Neural cell (in vitro differentiated cells): Measurements from ENCODE around the gene IFRD1. TPM values are rescaled to one million over a fixed set of nuclear protein-coding genes. Genes with fewer than 3 reads are reported as not detected.

Source experiments
- H2AFZ ChIP-seq: fragments of 200-600, 300-800 bp; sonication (generic), shearing (Covaris generic); 2 replicates; pipeline ENCODE4 v1.6.0; 2014; ENCODE audit warnings: low read depth, mild to moderate bottlenecking, antibody characterized with exemption, low read length, moderate library complexity
- H3F3A ChIP-seq: fragments of 200-600 bp; shearing (Covaris generic); 2 replicates; pipeline ENCODE4 v1.6.1; 2016; ENCODE audit warnings: mild to moderate bottlenecking, moderate library complexity, mixed read lengths, antibody characterized with exemption, low read length; ENCODE audit not compliant: insufficient read depth, poor library complexity, severe bottlenecking
- H3K27ac ChIP-seq: fragments of 200-600, 300-800 bp; sonication (generic), shearing (Covaris generic); 2 replicates; pipeline ENCODE4 v1.5.1; 2014; ENCODE audit warnings: mild to moderate bottlenecking, low read length, moderate library complexity
- H3K27me3 ChIP-seq: fragments of 300-800, 200-600 bp; sonication (generic), shearing (Covaris generic); 2 replicates; pipeline ENCODE4 v1.6.0; 2014; ENCODE audit warnings: mild to moderate bottlenecking, low read depth, low read length, moderate library complexity; ENCODE audit not compliant: insufficient read depth
- H3K36me3 ChIP-seq: fragments of 300-800, 200-600 bp; sonication (generic), shearing (Covaris generic); 2 replicates; pipeline ENCODE4 v1.5.1; 2014; ENCODE audit warnings: mild to moderate bottlenecking, antibody characterized with exemption, low read length, moderate library complexity; ENCODE audit not compliant: insufficient read depth
- H3K4me2 ChIP-seq: fragments of 300-800, 200-600 bp; sonication (generic), shearing (Covaris generic); 2 replicates; pipeline ENCODE4 v1.6.0; 2014; ENCODE audit warnings: mild to moderate bottlenecking, low read length
- H3K4me3 ChIP-seq: fragments of 300-800, 200-600 bp; sonication (generic), shearing (Covaris generic); 2 replicates; pipeline ENCODE4 v1.5.1; 2014; ENCODE audit warnings: mild to moderate bottlenecking, low read length, moderate library complexity
- H3K79me2 ChIP-seq: fragments of 200-600 bp; shearing (Covaris generic); replicated peaks from 2 replicates; pipeline ENCODE4 v1.6.0; 2014; ENCODE audit warnings: mild to moderate bottlenecking, low read length, moderate library complexity; ENCODE audit not compliant: insufficient read depth
- H3K9ac ChIP-seq: fragments of 300-800, 200-600 bp; sonication (generic), shearing (Covaris generic); 2 replicates; pipeline ENCODE4 v1.6.1; 2016; ENCODE audit warnings: mild to moderate bottlenecking, low read length, mixed read lengths
- H3K9me2 ChIP-seq: fragments of 200-600 bp; shearing (Covaris generic); 2 replicates; pipeline ENCODE4 v1.6.1; 2016; ENCODE audit warnings: mild to moderate bottlenecking, low read length, mixed read lengths; ENCODE audit not compliant: insufficient read depth
- H3K9me3 ChIP-seq: fragments of 200-600, 300-800 bp; sonication (generic), shearing (Covaris generic); 2 replicates; pipeline ENCODE4 v1.6.1; 2016; ENCODE audit warnings: mild to moderate bottlenecking, mixed run types, low read length, moderate library complexity, mixed read lengths
- H4K20me1 ChIP-seq: fragments of 200-600 bp; shearing (Covaris generic); 2 replicates; pipeline ENCODE4 v1.6.1; 2016; ENCODE audit warnings: mild to moderate bottlenecking, mixed run types; ENCODE audit not compliant: insufficient read depth
- CTCF ChIP-seq: fragments of 450-650 bp; IDR thresholded peaks from 2 replicates; pipeline ENCODE4 v1.5.1; 2014; ENCODE audit warnings: antibody characterized with exemption, mild to moderate bottlenecking, moderate library complexity; ENCODE audit not compliant: poor library complexity, severe bottlenecking
- EP300 ChIP-seq: fragments of 450-650 bp; conservative IDR thresholded peaks from 2 replicates; pipeline ENCODE4 v1.6.1; 2014; ENCODE audit warnings: antibody characterized with exemption, mild to moderate bottlenecking, moderate library complexity; ENCODE audit not compliant: poor library complexity, severe bottlenecking
- EZH2 ChIP-seq: fragments of 200-600, 300-800 bp; shearing (Covaris generic), sonication (generic); IDR thresholded peaks from 2 replicates; pipeline ENCODE4 v1.6.1; 2014; ENCODE audit warnings: antibody characterized with exemption, low read length, borderline replicate concordance, mild to moderate bottlenecking; ENCODE audit not compliant: insufficient read depth, poor library complexity, severe bottlenecking
- MXI1 ChIP-seq: fragments of 450-650 bp; conservative IDR thresholded peaks from 2 replicates; pipeline ENCODE4 v1.6.1; 2014; ENCODE audit warnings: antibody characterized with exemption, mild to moderate bottlenecking; ENCODE audit not compliant: poor library complexity, severe bottlenecking
- POLR2AphosphoS5 ChIP-seq: IDR thresholded peaks from 2 replicates; pipeline ENCODE4 v1.6.1; 2012
- RAD21 ChIP-seq: fragments of 450-650 bp; conservative IDR thresholded peaks from 2 replicates; pipeline ENCODE4 v1.6.1; 2014; ENCODE audit warnings: antibody characterized with exemption, mild to moderate bottlenecking, moderate library complexity
- REST ChIP-seq: IDR thresholded peaks from 2 replicates; pipeline ENCODE4 v1.6.1; 2012; ENCODE audit warnings: borderline replicate concordance
- SMC3 ChIP-seq: fragments of 450-650 bp; conservative IDR thresholded peaks from 2 replicates; pipeline ENCODE4 v1.6.1; 2014; ENCODE audit warnings: antibody characterized with exemption, mild to moderate bottlenecking, moderate library complexity; ENCODE audit not compliant: poor library complexity
- TAF1 ChIP-seq: IDR thresholded peaks from 2 replicates; pipeline ENCODE4 v1.6.1; 2012; ENCODE audit warnings: low read depth
- polyA plus RNA-seq: library from polyadenylated mRNA; depleted of rRNA; stranded (reverse); fragments of >200 nt; gene quantifications from 2 replicates; pipeline ENCODE4 v1.2.3, GENCODE V29; 2014

IFRD1 gene
- polyA plus RNA-seq, 1 donor from 2014 or later: 270 TPM

- no peaks in the 10 kb centered on the region for H3K9me2 ChIP-seq
- H2AFZ ChIP-seq: no peak overlapping the region
- no peak overlapping the region for H3K4me3 ChIP-seq
- no peaks in the 10 kb centered on the region for H3K9me3 ChIP-seq
- no peak overlapping the region for H3K4me2 ChIP-seq
- H3K27ac ChIP-seq: no peak overlapping the region
- TF ChIP-seq SMC3 (no peak), CTCF (no peak), RAD21 (no peak), POLR2AphosphoS5 (no peak), EZH2 (no peak), TAF1 (no peak), EP300 (no peak), REST (no peak), MXI1 (no peak)
- no peaks in the 10 kb centered on the region for H3K79me2 ChIP-seq
- no peaks in the 10 kb centered on the region for H4K20me1 ChIP-seq
- H3K36me3 ChIP-seq: no peaks in the 10 kb centered on the region
- no peak overlapping the region for H3K9ac ChIP-seq
- no peaks in the 10 kb centered on the region for H3F3A ChIP-seq
- H3K27me3 ChIP-seq: no peaks in the 10 kb centered on the region
Observed at GRCh38 chr7:112405286-112405685, 45.0 kb upstream of the IFRD1 start.

GRCh38 chr7:112407261-112407660 is 43.0 kb upstream of the IFRD1 start:
- Histone ChIP-seq H3K4me2 (no peak overlapping the region), H3K27ac (no peak overlapping the region), H3K9ac (no peak overlapping the region), H3K79me2 (no peaks in the 10 kb centered on the region), H3K36me3 (no peaks in the 10 kb centered on the region), H2AFZ (no peak overlapping the region), H3K9me2 (no peaks in the 10 kb centered on the region), H4K20me1 (no peaks in the 10 kb centered on the region), H3K9me3 (no peaks in the 10 kb centered on the region), H3F3A (no peaks in the 10 kb centered on the region), H3K4me3 (no peak overlapping the region), H3K27me3 (no peaks in the 10 kb centered on the region)
- TF ChIP-seq MXI1: no peak
- TF ChIP-seq EP300: no peak
- no peak for TF ChIP-seq EZH2
- no peak for TF ChIP-seq POLR2AphosphoS5
- no peak for TF ChIP-seq SMC3
- no peak for TF ChIP-seq CTCF
- no peak for TF ChIP-seq REST
- no peak for TF ChIP-seq TAF1
- no peak for TF ChIP-seq RAD21
